H1 (cell line): Measurements from ENCODE around the gene ANGPTL8. TPM values are rescaled to one million over a fixed set of nuclear protein-coding genes. Genes with fewer than 3 reads are reported as not detected.

Source experiments
- BCL11A ChIP-seq, 2 experiments: IDR thresholded peaks; one replicate each; pipeline ENCODE4 v1.6.1; 2011; ENCODE audit warnings: low read depth in 2 of 2, low read length in 2 of 2, mild to moderate bottlenecking in 2 of 2
- RBBP5 ChIP-seq: IDR thresholded peaks from 2 replicates; pipeline ENCODE4 v1.7.1; 2012; ENCODE audit warnings: low read depth, mild to moderate bottlenecking, inconsistent platforms, low read length, moderate library complexity, borderline replicate concordance
- RFX5 ChIP-seq: IDR thresholded peaks from 2 replicates; pipeline ENCODE4 v1.6.1; 2011; ENCODE audit warnings: low read depth, low read length, improper control_type of control experiment, borderline replicate concordance
- polyA plus RNA-seq, 7 experiments: library from polyadenylated mRNA; depleted of rRNA in 3 of 7; stranded (reverse) in 5 of 7; unstranded in 2 of 7; fragments of >200 nt in 5 of 7; fragments of 200-250 nt in 2 of 7; gene quantifications; 1 replicate in 5 of 7; 2 replicates in 1 of 7; 4 replicates in 1 of 7; pipeline versions ENCODE4 v1.2.1 to v1.2.3, GENCODE V29; 2011 to 2013; ENCODE audit warnings: missing spikeins in 2 of 7, mixed read lengths in 2 of 7
- total RNA-seq: library from RNA; stranded (reverse); fragmentation: NEBNext Ultra II Directional; extraction: Animal tissue kit (Norgen Biotek cat#: 25700); gene quantifications from 2 replicates; pipeline ENCODE4 v1.2.1, GENCODE V29; 2021

The ANGPTL8 gene
- total and polyA plus RNA-seq, 2 of the 8 experiments (the other 6 are each of a cell fraction or from before 2014, with no cell fraction given): not detected

DNA sequence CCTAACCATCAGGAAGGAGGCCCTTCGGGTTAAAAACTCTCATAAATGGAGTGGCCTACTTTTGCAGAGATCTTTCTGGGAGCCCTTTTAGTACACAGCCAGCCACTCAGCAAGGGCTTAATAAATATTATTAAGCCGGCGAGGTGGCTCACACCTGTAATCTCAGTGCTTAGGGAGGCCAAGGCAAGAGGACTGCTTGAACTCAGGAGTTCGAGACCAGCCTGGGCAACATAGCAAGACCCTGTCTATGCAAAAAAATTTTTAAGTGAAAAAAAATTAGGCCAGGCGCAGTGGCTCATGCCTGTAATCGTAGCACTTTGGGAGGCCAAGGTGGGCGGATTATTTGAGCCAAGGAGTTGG, 41.3 kb upstream of the ANGPTL8 start (continued):
- TF ChIP-seq RFX5 (no peak), BCL11A (IDR thresholded peaks at IDR 0.05; ENCODE audit: low read depth in 2 of 2, low read length in 2 of 2) (no peak), RBBP5 (no peak)
